Measurements from ENCODE around the gene ACTR3C. TPM values are rescaled to one million over a fixed set of nuclear protein-coding genes. Genes with fewer than 3 reads are reported as not detected.

The ACTR3C gene
- polyA plus RNA-seq, 1 of the 3 experiments (the other 2 are of a cell fraction): 0.35 TPM

- TF ChIP-seq PBX3 (IDR thresholded peaks at IDR 0.05): no peak
Observed at GRCh38 chr7:150308575-150308974, 14.8 kb downstream of the ACTR3C start (continued).

DNA sequence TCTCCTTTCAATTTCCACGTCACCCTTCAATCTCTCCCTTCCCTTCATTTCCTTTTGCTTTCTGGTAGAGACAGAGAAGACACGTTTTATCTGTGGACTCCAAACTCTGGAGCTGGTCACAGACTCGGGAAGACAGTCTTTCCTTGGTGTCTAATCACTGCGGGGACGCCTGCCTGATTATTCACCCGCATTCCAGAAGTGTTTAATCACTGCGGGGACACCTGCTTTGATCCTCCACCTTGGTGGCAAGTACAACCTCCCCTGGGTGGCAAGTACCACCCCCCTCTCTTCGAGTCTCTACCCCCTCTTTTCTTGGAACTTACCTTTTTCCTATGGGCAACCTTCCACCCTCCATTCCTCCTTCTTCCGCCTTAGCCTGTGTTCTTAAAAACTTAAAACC, 15.4 kb downstream of the ACTR3C start:
- no peaks in the 10 kb centered on the region for H4K20me1 ChIP-seq (ENCODE audit: insufficient read depth)
- 61% methylated on average over 9 of the region's 9 CpGs for WGBS (ENCODE audit: low lambda C conversion rate)
- no peaks in the 10 kb centered on the region for H3K79me2 ChIP-seq (ENCODE audit: insufficient read depth)
- no peak overlapping the region for H3K4me3 ChIP-seq (ENCODE audit: low read depth in 2 of 2, low read length in 1 of 2)
- no peaks in the 10 kb centered on the region for H3F3A ChIP-seq (replicated peaks; ENCODE audit: insufficient read depth)
- H3K9ac ChIP-seq: no peak overlapping the region
- H3K9me2 ChIP-seq: no peaks in the 10 kb centered on the region
- no peak overlapping the region for H3K27ac ChIP-seq (ENCODE audit: low read depth in 2 of 2, low read length in 1 of 2)
- no peaks in the 10 kb centered on the region for H3K4me1 ChIP-seq (ENCODE audit: control insufficient read depth in 1 of 2, insufficient read depth in 2 of 2, low read depth in 1 of 2, low read length in 1 of 2)
- H2AFZ ChIP-seq (ENCODE audit: low read depth): no peak overlapping the region
- ChIA-PET CTCF (no interaction called here), POLR2A (no interaction called here)
- TF ChIP-seq EZH2phosphoT487 (IDR thresholded peaks at IDR 0.05; ENCODE audit: borderline replicate concordance, low read depth) (no peak), NRF1 (IDR thresholded peaks at IDR 0.05; ENCODE audit: low read depth, low read length) (no peak), ELF1 (IDR thresholded peaks at IDR 0.05) (no peak)
- no peaks in the 10 kb centered on the region; the same call in 1 of the 2 replicates for H3K27me3 ChIP-seq (ENCODE audit: insufficient read depth)
- DNase-seq: no peak
- H3K9me3 ChIP-seq: no peaks in the 10 kb centered on the region
- no peak overlapping the region for H3K4me2 ChIP-seq
- no peaks in the 10 kb centered on the region for H3K36me3 ChIP-seq (replicated peaks in 1 of 2; ENCODE audit: control insufficient read depth in 1 of 2, insufficient read depth in 2 of 2, low read length in 1 of 2)

- no peaks in the 10 kb centered on the region; the same call in 1 of the 2 replicates for H3K27me3 ChIP-seq (ENCODE audit: insufficient read depth)
- ChIA-PET CTCF (no interaction called here), POLR2A (no interaction called here)
- TF ChIP-seq FOXJ3 (CRISPR knock-in tag; IDR thresholded peaks at IDR 0.05): no peak
- TF ChIP-seq, protein P1, sequence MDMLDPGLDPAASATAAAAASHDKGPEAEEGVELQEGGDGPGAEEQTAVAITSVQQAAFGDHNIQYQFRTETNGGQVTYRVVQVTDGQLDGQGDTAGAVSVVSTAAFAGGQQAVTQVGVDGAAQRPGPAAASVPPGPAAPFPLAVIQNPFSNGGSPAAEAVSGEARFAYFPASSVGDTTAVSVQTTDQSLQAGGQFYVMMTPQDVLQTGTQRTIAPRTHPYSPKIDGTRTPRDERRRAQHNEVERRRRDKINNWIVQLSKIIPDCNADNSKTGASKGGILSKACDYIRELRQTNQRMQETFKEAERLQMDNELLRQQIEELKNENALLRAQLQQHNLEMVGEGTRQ (IDR thresholded peaks at IDR 0.05; ENCODE audit: borderline replicate concordance, low read depth, low read length): no peak
- TF ChIP-seq ELF1 (IDR thresholded peaks at IDR 0.05): no peak
- no peak for TF ChIP-seq USF1 (IDR thresholded peaks at IDR 0.05; ENCODE audit: borderline replicate concordance, low read depth)
- no peak for TF ChIP-seq SMC3 (IDR thresholded peaks at IDR 0.05; ENCODE audit: low read depth, low read length)
- no peak for TF ChIP-seq JUND (IDR thresholded peaks at IDR 0.05)
- no peak for TF ChIP-seq MEF2A (IDR thresholded peaks at IDR 0.05; ENCODE audit: borderline replicate concordance, low read depth)
- TF ChIP-seq NFIC (IDR thresholded peaks at IDR 0.05; ENCODE audit: borderline replicate concordance): no peak
- TF ChIP-seq FOSL2 (IDR thresholded peaks at IDR 0.05; ENCODE audit: borderline replicate concordance, low read depth): no peak
- no peak for TF ChIP-seq NRF1 (IDR thresholded peaks at IDR 0.05; ENCODE audit: low read depth, low read length)
- no peak for TF ChIP-seq PBX3 (IDR thresholded peaks at IDR 0.05)
- no peak for TF ChIP-seq POLR2AphosphoS5 (IDR thresholded peaks at IDR 0.05; ENCODE audit: low read depth, low read length)
- TF ChIP-seq SIN3A (IDR thresholded peaks at IDR 0.05; ENCODE audit: borderline replicate concordance, low read depth, low read length): no peak
- TF ChIP-seq, protein P2, sequence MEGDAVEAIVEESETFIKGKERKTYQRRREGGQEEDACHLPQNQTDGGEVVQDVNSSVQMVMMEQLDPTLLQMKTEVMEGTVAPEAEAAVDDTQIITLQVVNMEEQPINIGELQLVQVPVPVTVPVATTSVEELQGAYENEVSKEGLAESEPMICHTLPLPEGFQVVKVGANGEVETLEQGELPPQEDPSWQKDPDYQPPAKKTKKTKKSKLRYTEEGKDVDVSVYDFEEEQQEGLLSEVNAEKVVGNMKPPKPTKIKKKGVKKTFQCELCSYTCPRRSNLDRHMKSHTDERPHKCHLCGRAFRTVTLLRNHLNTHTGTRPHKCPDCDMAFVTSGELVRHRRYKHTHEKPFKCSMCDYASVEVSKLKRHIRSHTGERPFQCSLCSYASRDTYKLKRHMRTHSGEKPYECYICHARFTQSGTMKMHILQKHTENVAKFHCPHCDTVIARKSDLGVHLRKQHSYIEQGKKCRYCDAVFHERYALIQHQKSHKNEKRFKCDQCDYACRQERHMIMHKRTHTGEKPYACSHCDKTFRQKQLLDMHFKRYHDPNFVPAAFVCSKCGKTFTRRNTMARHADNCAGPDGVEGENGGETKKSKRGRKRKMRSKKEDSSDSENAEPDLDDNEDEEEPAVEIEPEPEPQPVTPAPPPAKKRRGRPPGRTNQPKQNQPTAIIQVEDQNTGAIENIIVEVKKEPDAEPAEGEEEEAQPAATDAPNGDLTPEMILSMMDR (IDR thresholded peaks at IDR 0.05): no peak
- TF ChIP-seq RCOR1 (IDR thresholded peaks at IDR 0.05; ENCODE audit: low read length): no peak
- TF ChIP-seq YY1 (IDR thresholded peaks at IDR 0.05; ENCODE audit: low read depth): no peak
- no peak for TF ChIP-seq TAF1 (IDR thresholded peaks at IDR 0.05; ENCODE audit: borderline replicate concordance, low read depth, low read length)
- no peak for TF ChIP-seq RAD21 (IDR thresholded peaks at IDR 0.05; ENCODE audit: low read length)
- TF ChIP-seq TCF12 (IDR thresholded peaks at IDR 0.05): no peak
- H3K9ac ChIP-seq: no peak overlapping the region
- no peak overlapping the region for H2AFZ ChIP-seq (ENCODE audit: low read depth)
- 43% methylated on average over 3 of the region's 3 CpGs for WGBS (ENCODE audit: low lambda C conversion rate)
- no peak overlapping the region for H3K4me3 ChIP-seq (ENCODE audit: low read depth in 2 of 2, low read length in 1 of 2)
- H4K20me1 ChIP-seq (ENCODE audit: insufficient read depth): no peaks in the 10 kb centered on the region
- no peaks in the 10 kb centered on the region for H3K79me2 ChIP-seq (ENCODE audit: insufficient read depth)
- no peak for DNase-seq
- no peak overlapping the region for H3K27ac ChIP-seq (ENCODE audit: low read depth in 2 of 2, low read length in 1 of 2)
- no peaks in the 10 kb centered on the region for H3K36me3 ChIP-seq (replicated peaks in 1 of 2; ENCODE audit: control insufficient read depth in 1 of 2, insufficient read depth in 2 of 2, low read length in 1 of 2)
- no peaks in the 10 kb centered on the region for H3F3A ChIP-seq (replicated peaks; ENCODE audit: insufficient read depth)
- H3K4me1 ChIP-seq (ENCODE audit: control insufficient read depth in 1 of 2, insufficient read depth in 2 of 2, low read depth in 1 of 2, low read length in 1 of 2): no peaks in the 10 kb centered on the region
- H3K9me3 ChIP-seq: no peaks in the 10 kb centered on the region
- no peak overlapping the region for H3K4me2 ChIP-seq
- H3K9me2 ChIP-seq: no peaks in the 10 kb centered on the region
Observed at GRCh38 chr7:150307129-150307528, 16.2 kb downstream of the ACTR3C start.
